Measurements from ENCODE around the gene SCAPER. TPM values are rescaled to one million over a fixed set of nuclear protein-coding genes. Genes with fewer than 3 reads are reported as not detected.
"Not testable (repeated sequence)": the region's sequence is repeated elsewhere in the genome, so short reads cannot be mapped to it uniquely, and the experiment has no call there.

SCAPER gene
- polyA plus RNA-seq, 4 donors: 8.1 to 25.9 (median 14.0) TPM

DNA sequence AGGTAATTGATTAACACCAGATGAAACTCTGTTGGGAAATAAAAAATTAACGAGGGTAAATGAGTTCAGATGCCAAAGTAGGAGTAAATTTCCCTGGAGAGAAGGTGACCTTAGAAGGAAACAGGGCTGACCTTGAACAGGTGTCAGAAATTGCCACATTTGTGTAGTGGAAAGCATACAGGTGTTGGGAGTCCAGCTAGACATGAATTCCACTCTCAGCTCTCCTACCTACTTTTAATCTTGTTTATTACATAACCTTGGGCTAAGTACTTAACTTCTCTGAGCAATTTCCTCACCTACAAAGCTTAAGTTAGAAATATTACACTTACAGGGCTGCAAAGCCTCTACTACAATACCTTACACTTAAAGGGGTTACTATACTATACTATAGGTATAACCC is 472.5 kb downstream of the SCAPER start:
- DNase-seq: no peak
- 68 to 86% (median 80%) methylated on average over 1 of the region's 1 CpG for WGBS, 3 donors

DNA sequence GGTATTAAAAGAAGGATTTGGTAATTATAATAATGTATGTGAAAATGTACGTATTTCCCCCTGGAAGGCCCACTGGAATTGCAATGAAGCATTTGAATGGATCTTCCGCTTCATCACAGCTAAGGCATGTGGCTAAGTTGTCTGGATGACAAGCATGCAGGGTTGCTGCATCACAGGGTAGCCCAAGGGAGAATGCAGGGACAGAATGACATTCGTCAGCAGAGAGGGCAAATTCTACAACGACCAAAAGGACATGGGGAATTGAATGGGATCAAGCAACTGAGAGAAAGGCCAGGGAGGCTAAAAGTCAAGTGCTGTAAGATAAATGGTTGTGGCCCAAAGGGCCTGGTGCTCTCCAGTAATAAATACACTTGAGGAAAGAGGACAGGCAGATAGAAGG is 473.2 kb downstream of the SCAPER start:
- 87 to 92% (median 90%) methylated on average over 4 of the region's 4 CpGs for WGBS, 3 donors
- no peak for FAIRE-seq

More for the DNA sequence above, 472.5 kb downstream of the SCAPER start:
- Histone ChIP-seq H3K27me3 (ENCODE audit: control insufficient read depth in 3 of 3, insufficient read depth in 3 of 3, low read length in 3 of 3) (no peaks in the 10 kb centered on the region), H3K36me3 (ENCODE audit: control insufficient read depth in 3 of 3, insufficient read depth in 2 of 3, low read depth in 1 of 3, low read length in 3 of 3) (peaks cover 0 to 19% (median 6%) of the 10 kb centered on the region in 3 donors), H3K4me3 (ENCODE audit: low read depth in 1 of 3, low read length in 3 of 3) (no peak overlapping the region), H3K9me3 (ENCODE audit: control insufficient read depth in 2 of 2, insufficient read depth in 1 of 2, low read depth in 1 of 2, low read length in 1 of 2) (peaks cover 0 to 2% of the 10 kb centered on the region in 2 donors), H3K27ac (ENCODE audit: low read depth in 1 of 3, low read length in 2 of 3) (no peak overlapping the region), H3K4me1 (ENCODE audit: control insufficient read depth in 3 of 3, insufficient read depth in 2 of 3, low read depth in 1 of 3, low read length in 2 of 3) (no peaks in the 10 kb centered on the region)
- no peak for FAIRE-seq

DNA sequence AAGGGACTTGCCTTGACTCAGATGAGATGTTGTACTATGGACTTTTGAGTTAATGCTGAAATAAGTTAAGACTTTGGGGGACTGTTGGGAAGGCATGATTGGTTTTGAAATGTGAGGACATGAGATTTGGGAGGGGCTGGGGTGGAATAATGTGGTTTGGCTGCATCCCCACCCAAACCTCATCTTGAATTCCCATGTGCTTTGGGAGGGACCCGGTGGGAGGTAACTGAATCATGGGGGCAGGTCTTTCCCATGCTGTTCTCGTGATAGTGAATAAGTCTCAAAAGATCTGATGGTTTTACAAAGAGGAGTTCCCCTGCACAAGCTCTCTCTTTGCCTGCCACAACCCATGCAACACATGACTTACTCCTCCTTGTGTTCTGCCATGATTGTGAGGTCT is 474.4 kb downstream of the SCAPER start:
- FAIRE-seq, DNase-seq: not testable (repeated sequence)
- 89 to 100% (median 93%) methylated on average over 2 of the region's 2 CpGs for WGBS, 3 donors

More for the DNA sequence above, 473.2 kb downstream of the SCAPER start:
- Histone ChIP-seq H3K4me1 (ENCODE audit: control insufficient read depth in 3 of 3, insufficient read depth in 2 of 3, low read depth in 1 of 3, low read length in 2 of 3) (no peaks in the 10 kb centered on the region), H3K36me3 (ENCODE audit: control insufficient read depth in 3 of 3, insufficient read depth in 2 of 3, low read depth in 1 of 3, low read length in 3 of 3) (peaks cover 0 to 20% (median 6%) of the 10 kb centered on the region in 3 donors), H3K4me3 (ENCODE audit: low read depth in 1 of 3, low read length in 3 of 3) (no peak overlapping the region), H3K9me3 (ENCODE audit: control insufficient read depth in 2 of 2, insufficient read depth in 1 of 2, low read depth in 1 of 2, low read length in 1 of 2) (peaks cover 0 to under 1% of the 10 kb centered on the region in 2 donors), H3K27me3 (ENCODE audit: control insufficient read depth in 3 of 3, insufficient read depth in 3 of 3, low read length in 3 of 3) (no peaks in the 10 kb centered on the region), H3K27ac (ENCODE audit: low read depth in 1 of 3, low read length in 2 of 3) (no peak overlapping the region)
- no peak for DNase-seq

DNA sequence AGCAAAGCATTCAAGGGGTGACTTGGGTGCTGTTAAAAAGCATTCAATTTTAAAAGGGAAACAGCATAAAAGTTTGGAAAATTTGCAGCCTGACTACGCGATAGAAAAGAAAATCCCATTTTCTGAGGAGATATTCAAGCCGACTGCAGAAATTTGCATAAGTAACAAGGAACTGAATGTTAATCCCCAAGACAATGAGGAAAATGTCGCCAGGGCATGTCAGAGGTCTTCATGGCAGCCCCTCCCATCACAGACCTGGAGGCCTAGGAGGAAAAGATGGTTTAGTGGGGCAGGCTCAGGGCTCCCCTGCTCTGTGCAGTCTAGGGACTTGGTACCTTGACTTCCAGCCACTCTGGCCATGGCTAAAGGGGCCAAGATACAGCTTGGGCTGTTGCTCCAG is 475.5 kb downstream of the SCAPER start:
- 97 to 98% (median 97%) methylated on average over 4 of the region's 4 CpGs for WGBS, 3 donors
- peaks cover 0 to 25% (median 6%) of the 10 kb centered on the region in 3 donors for H3K36me3 ChIP-seq (ENCODE audit: control insufficient read depth in 3 of 3, insufficient read depth in 2 of 3, low read depth in 1 of 3, low read length in 3 of 3)
- no peak overlapping the region for H3K4me3 ChIP-seq (ENCODE audit: low read depth in 1 of 3, low read length in 3 of 3)
- no peak overlapping the region for H3K27ac ChIP-seq (ENCODE audit: low read depth in 1 of 3, low read length in 2 of 3)
- DNase-seq: no peak
- H3K9me3 ChIP-seq (ENCODE audit: control insufficient read depth in 2 of 2, insufficient read depth in 1 of 2, low read depth in 1 of 2, low read length in 1 of 2): peaks cover 0 to 6% of the 10 kb centered on the region in 2 donors
- H3K27me3 ChIP-seq (ENCODE audit: control insufficient read depth in 3 of 3, insufficient read depth in 3 of 3, low read length in 3 of 3): no peaks in the 10 kb centered on the region
- no peaks in the 10 kb centered on the region for H3K4me1 ChIP-seq (ENCODE audit: control insufficient read depth in 3 of 3, insufficient read depth in 2 of 3, low read depth in 1 of 3, low read length in 2 of 3)
- no peak for FAIRE-seq

More for the DNA sequence above, 474.4 kb downstream of the SCAPER start:
- peaks cover 0 to 25% (median 6%) of the 10 kb centered on the region in 3 donors for H3K36me3 ChIP-seq (ENCODE audit: control insufficient read depth in 3 of 3, insufficient read depth in 2 of 3, low read depth in 1 of 3, low read length in 3 of 3)
- not testable (repeated sequence) for H3K27ac ChIP-seq (ENCODE audit: low read depth in 1 of 3, low read length in 2 of 3); H3K4me1 ChIP-seq (ENCODE audit: control insufficient read depth in 3 of 3, insufficient read depth in 2 of 3, low read depth in 1 of 3, low read length in 2 of 3); H3K27me3 ChIP-seq (ENCODE audit: control insufficient read depth in 3 of 3, insufficient read depth in 3 of 3, low read length in 3 of 3); H3K4me3 ChIP-seq (ENCODE audit: low read depth in 1 of 3, low read length in 3 of 3); H3K9me3 ChIP-seq (ENCODE audit: control insufficient read depth in 2 of 2, insufficient read depth in 1 of 2, low read depth in 1 of 2, low read length in 1 of 2)

DNA sequence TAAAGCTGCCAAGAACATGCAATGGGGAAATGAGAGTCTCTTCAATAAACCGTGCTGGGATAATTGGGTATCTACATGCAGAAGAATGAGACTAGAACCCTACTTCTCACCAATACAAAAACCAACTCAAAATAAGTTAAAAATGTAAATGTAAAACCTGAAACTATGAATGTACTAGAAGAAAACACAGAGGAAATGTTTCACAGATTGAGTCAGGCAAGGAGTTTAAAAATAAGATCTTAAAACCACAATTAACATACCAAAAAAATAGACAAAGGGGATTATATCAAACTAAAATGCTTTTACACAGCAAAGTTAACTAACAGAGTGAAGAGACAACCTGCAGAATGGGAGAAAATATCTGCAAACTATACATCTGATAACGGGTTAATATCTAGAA is 478.2 kb downstream of the SCAPER start:
- no peaks in the 10 kb centered on the region for H3K27me3 ChIP-seq (ENCODE audit: control insufficient read depth in 3 of 3, insufficient read depth in 3 of 3, low read length in 3 of 3)
- no peak overlapping the region for H3K4me3 ChIP-seq (ENCODE audit: low read depth in 1 of 3, low read length in 3 of 3)
- H3K4me1 ChIP-seq (ENCODE audit: control insufficient read depth in 3 of 3, insufficient read depth in 2 of 3, low read depth in 1 of 3, low read length in 2 of 3): no peaks in the 10 kb centered on the region
- no peak for FAIRE-seq
- H3K36me3 ChIP-seq (ENCODE audit: control insufficient read depth in 3 of 3, insufficient read depth in 2 of 3, low read depth in 1 of 3, low read length in 3 of 3): peaks cover 0 to 21% (median 2%) of the 10 kb centered on the region in 3 donors
- WGBS, 3 donors: 65 to 94% (median 91%) methylated on average over 2 of the region's 2 CpGs
- H3K27ac ChIP-seq (ENCODE audit: low read depth in 1 of 3, low read length in 2 of 3): no peak overlapping the region
- peaks cover 0 to 6% of the 10 kb centered on the region in 2 donors for H3K9me3 ChIP-seq (ENCODE audit: control insufficient read depth in 2 of 2, insufficient read depth in 1 of 2, low read depth in 1 of 2, low read length in 1 of 2)
- no peak for DNase-seq

DNA sequence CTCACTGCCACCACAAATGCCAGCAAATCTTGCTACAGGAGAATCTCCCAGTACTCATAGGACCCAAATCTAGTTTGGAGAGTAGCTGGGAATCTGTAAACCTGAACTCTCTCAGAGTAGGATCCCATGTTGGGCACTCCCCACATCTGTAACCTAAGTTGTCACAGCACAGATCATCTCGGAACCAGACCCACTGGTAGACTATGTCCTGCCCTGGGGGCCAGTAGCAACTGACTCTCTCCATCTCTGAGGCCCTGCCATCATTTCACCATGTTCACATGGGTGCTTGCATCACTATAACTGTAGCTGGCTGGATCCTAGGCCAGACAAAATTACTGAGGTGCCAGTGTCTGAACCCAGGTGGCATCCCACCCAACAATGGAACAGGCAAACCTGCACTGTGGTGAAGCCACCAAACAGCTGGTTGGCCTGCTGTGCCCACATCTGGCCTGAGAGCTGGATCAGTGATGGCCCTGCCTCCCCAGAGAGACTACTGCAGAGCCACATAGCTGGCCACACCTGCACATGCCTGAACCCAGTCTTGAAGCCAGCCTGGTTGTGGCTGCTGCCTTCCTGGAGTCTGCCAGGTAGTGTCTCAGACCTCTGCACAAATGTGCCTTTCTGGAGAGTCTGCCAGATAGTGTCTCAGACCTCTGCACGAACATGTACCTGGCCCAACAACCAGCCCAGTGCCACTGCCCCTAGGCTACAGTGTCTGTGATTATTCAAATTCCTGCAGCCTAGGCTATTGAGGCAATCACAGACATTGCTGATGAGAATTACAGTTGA is 486.6 kb downstream of the SCAPER start:
- 86 to 97% (median 94%) methylated on average over 2 of the region's 2 CpGs for WGBS, 3 donors
- FAIRE-seq: no peak
- Histone ChIP-seq H3K27me3 (ENCODE audit: control insufficient read depth in 3 of 3, insufficient read depth in 3 of 3, low read length in 3 of 3) (no peaks in the 10 kb centered on the region), H3K4me3 (ENCODE audit: low read depth in 1 of 3, low read length in 3 of 3) (no peak overlapping the region), H3K27ac (ENCODE audit: low read depth in 1 of 3, low read length in 2 of 3) (no peak overlapping the region), H3K4me1 (ENCODE audit: control insufficient read depth in 3 of 3, insufficient read depth in 2 of 3, low read depth in 1 of 3, low read length in 2 of 3) (no peaks in the 10 kb centered on the region), H3K9me3 (ENCODE audit: control insufficient read depth in 2 of 2, insufficient read depth in 1 of 2, low read depth in 1 of 2, low read length in 1 of 2) (no peaks in the 10 kb centered on the region), H3K36me3 (ENCODE audit: control insufficient read depth in 3 of 3, insufficient read depth in 2 of 3, low read depth in 1 of 3, low read length in 3 of 3) (no peaks in the 10 kb centered on the region)
- DNase-seq: no peak

DNA sequence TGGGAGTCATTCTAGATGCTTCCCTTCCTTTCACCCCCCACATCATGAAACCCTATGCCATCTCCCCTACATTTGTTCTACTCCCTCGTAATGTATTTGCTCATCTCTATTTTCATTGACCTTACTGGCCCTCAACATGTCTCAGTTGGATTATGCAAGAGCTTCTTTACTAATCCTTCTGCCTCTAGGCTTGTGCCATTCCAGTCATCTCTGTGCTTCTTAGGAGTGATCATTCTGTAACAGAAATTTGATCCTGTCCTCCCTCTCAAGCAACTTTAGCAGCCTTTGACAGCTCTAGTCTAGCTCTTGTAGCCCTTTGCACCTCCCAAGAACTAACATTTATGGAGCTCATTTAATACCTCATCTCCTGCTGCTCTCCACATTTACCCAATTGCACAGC is 503.9 kb downstream of the SCAPER start:
- no peaks in the 10 kb centered on the region for H3K9me3 ChIP-seq (ENCODE audit: control insufficient read depth in 2 of 2, insufficient read depth in 1 of 2, low read depth in 1 of 2, low read length in 1 of 2)
- DNase-seq: no peak
- H3K36me3 ChIP-seq (ENCODE audit: control insufficient read depth in 3 of 3, insufficient read depth in 2 of 3, low read depth in 1 of 3, low read length in 3 of 3): peaks cover 0 to 5% (median 3%) of the 10 kb centered on the region in 3 donors
- no peak overlapping the region for H3K4me3 ChIP-seq (ENCODE audit: low read depth in 1 of 3, low read length in 3 of 3)
- no peak for FAIRE-seq
- no peaks in the 10 kb centered on the region for H3K27me3 ChIP-seq (ENCODE audit: control insufficient read depth in 3 of 3, insufficient read depth in 3 of 3, low read length in 3 of 3)
- no peaks in the 10 kb centered on the region for H3K4me1 ChIP-seq (ENCODE audit: control insufficient read depth in 3 of 3, insufficient read depth in 2 of 3, low read depth in 1 of 3, low read length in 2 of 3)
- H3K27ac ChIP-seq (ENCODE audit: low read depth in 1 of 3, low read length in 2 of 3): no peak overlapping the region
- 85 to 100% (median 97%) methylated on average over 1 of the region's 1 CpG for WGBS, 3 donors

DNA sequence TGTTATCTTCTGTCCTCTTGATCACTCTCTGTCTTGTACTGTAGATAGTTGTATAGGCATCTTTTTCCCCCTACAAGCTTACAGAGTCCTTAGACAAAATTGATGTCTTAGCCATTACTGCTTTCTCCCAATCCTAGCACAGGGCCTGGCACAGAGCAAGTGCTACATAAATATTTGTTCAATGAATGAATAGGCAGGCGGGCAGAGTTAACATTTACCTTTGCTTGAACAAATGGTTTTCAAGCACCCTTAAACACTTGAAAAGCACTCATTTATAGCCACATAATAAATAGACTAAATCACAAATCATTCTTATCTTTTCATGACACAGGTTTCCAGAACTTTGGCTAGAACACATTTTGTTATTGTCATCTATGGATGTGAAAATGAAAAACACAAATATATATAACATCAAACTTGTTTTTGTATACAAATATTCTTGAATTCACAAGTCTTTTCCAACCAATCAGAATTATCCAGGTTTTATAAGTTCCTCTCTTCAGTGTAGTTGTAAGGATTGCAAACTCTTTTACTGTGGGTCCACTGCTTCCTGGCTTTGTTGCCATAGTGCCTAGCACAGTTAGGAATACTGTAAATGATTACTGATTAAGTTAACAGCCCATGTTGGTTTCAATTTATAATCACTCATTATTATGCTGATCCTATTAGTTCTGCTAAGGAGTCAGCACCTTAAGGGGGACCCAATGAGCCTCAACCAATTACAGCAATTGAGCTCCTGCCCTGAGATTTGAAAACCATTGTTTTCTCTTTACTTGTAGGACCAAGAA is 506.6 kb downstream of the SCAPER start:
- 28 to 60% (median 46%) methylated on average over 1 of the region's 1 CpG for WGBS, 3 donors
- FAIRE-seq: no peak
- H3K9me3 ChIP-seq (ENCODE audit: control insufficient read depth in 2 of 2, insufficient read depth in 1 of 2, low read depth in 1 of 2, low read length in 1 of 2): no peaks in the 10 kb centered on the region
- DNase-seq: peak; percentile 25 to 34
- H3K4me3 ChIP-seq (ENCODE audit: low read depth in 1 of 3, low read length in 3 of 3): no peak overlapping the region
- peaks cover 0 to 5% (median 3%) of the 10 kb centered on the region in 3 donors for H3K36me3 ChIP-seq (ENCODE audit: control insufficient read depth in 3 of 3, insufficient read depth in 2 of 3, low read depth in 1 of 3, low read length in 3 of 3)
- no peak overlapping the region for H3K27ac ChIP-seq (ENCODE audit: low read depth in 1 of 3, low read length in 2 of 3)
- no peaks in the 10 kb centered on the region for H3K27me3 ChIP-seq (ENCODE audit: control insufficient read depth in 3 of 3, insufficient read depth in 3 of 3, low read length in 3 of 3)
- no peaks in the 10 kb centered on the region for H3K4me1 ChIP-seq (ENCODE audit: control insufficient read depth in 3 of 3, insufficient read depth in 2 of 3, low read depth in 1 of 3, low read length in 2 of 3)

Data from small intestine (tissue), 7 donors.